Endothelial cell of umbilical vein (primary cell): ENCODE measurements around the gene TUNAR. TPM values are rescaled to one million over a fixed set of nuclear protein-coding genes. Genes with fewer than 3 reads are reported as not detected.

ENCODE experiments used
- BruUV-seq: library from RNA; stranded (reverse); fragments of 400-500 nt; replicated peaks from 2 replicates; lab custom pipeline; 2021; lab: Mats Ljungman, UMichigan
- CTCF ChIA-PET: fragments of 300-600, 350-600 bp; sonication (Branson Sonifier 250); formaldehyde crosslinking; loops from one replicate; lab custom pipeline; 2021; ENCODE audit warnings: antibody characterized with exemption, inconsistent platforms; lab: Charles Lee
- POLR2A ChIA-PET: fragments of 300-600, 350-600 bp; sonication (Branson Sonifier 250); formaldehyde crosslinking; loops from one replicate; lab custom pipeline; 2021; ENCODE audit warnings: antibody characterized with exemption, inconsistent platforms; lab: Charles Lee
- DNase-seq: peaks from one replicate; pipeline ENCODE4 v3.0.0-alpha.2; 2011; ENCODE audit warnings: low read depth, low spot score
- FAIRE-seq: peaks from 2 replicates; lab custom pipeline; 2011; peaks lifted over from hg19 to GRCh38; lab: Jason Lieb, UNC
- H2AFZ ChIP-seq: 2 replicates; pipeline ENCODE4 v1.6.0; 2012; ENCODE audit warnings: low read depth, low read length, control low read depth, inconsistent platforms
- H3K27ac ChIP-seq: 2 replicates; pipeline ENCODE4 v1.5.1; 2011; ENCODE audit warnings: low read depth, mild to moderate bottlenecking, control low read depth, low read length, moderate library complexity; ENCODE audit not compliant: insufficient read depth
- H3K27me3 ChIP-seq, 2 experiments: 2 replicates each; pipeline versions ENCODE4 v1.6.0 to v1.6.1; 2011; ENCODE audit warnings: low read length in 2 of 2, mixed read lengths in 1 of 2; ENCODE audit not compliant: control insufficient read depth in 2 of 2, insufficient read depth in 2 of 2
- H3K36me3 ChIP-seq, 2 experiments: 2 replicates in 1 of 2; 3 replicates in 1 of 2; pipeline ENCODE4 v1.5.1; 2011; ENCODE audit warnings: low read length in 2 of 2, mild to moderate bottlenecking in 1 of 2, moderate library complexity in 1 of 2; ENCODE audit not compliant: control insufficient read depth in 2 of 2, insufficient read depth in 2 of 2; ENCODE audit errors: extremely low read depth in 1 of 2
- H3K4me1 ChIP-seq: 3 replicates; pipeline ENCODE4 v1.5.1; 2011; ENCODE audit warnings: mild to moderate bottlenecking, low read length; ENCODE audit not compliant: control insufficient read depth, insufficient read depth; ENCODE audit errors: extremely low read depth
- H3K4me2 ChIP-seq: 2 replicates; pipeline ENCODE4 v1.6.1; 2011; ENCODE audit warnings: low read length, control low read depth, mixed read lengths; ENCODE audit not compliant: insufficient read depth
- H3K4me3 ChIP-seq, 3 experiments: fragments of 200-600 bp in 1 of 3; sonication (generic), shearing (Covaris generic) in 1 of 3; replicated peaks in 1 of 3; 2 replicates each; pipeline ENCODE4 v1.5.1; 2011 to 2016; ENCODE audit warnings: control low read depth in 3 of 3, low read length in 3 of 3, mild to moderate bottlenecking in 2 of 3, inconsistent platforms in 1 of 3, low read depth in 1 of 3, moderate library complexity in 1 of 3; ENCODE audit not compliant: insufficient read depth in 1 of 3
- H3K79me2 ChIP-seq: 2 replicates; pipeline ENCODE4 v1.6.0; 2012; ENCODE audit warnings: low read length, inconsistent platforms; ENCODE audit not compliant: control insufficient read depth, insufficient read depth
- H3K9ac ChIP-seq: replicated peaks from 2 replicates; pipeline ENCODE3; 2011; ENCODE audit warnings: low read length, control low read depth; ENCODE audit not compliant: insufficient read depth; ENCODE audit errors: extremely low read depth
- H3K9me1 ChIP-seq: replicated peaks from 3 replicates; pipeline ENCODE4 v1.6.0; 2011; ENCODE audit warnings: mild to moderate bottlenecking, low read length; ENCODE audit not compliant: control insufficient read depth, insufficient read depth; ENCODE audit errors: extremely low read depth
- H3K9me3 ChIP-seq: replicated peaks from 2 replicates; pipeline ENCODE4 v1.5.1; 2012; ENCODE audit warnings: low read length, inconsistent platforms; ENCODE audit not compliant: control insufficient read depth, insufficient read depth
- H4K20me1 ChIP-seq: replicated peaks from 2 replicates; pipeline ENCODE3; 2011; ENCODE audit warnings: mild to moderate bottlenecking, low read length; ENCODE audit not compliant: control insufficient read depth, insufficient read depth; ENCODE audit errors: extremely low read depth
- FOS ChIP-seq: IDR thresholded peaks from 2 replicates; pipeline ENCODE4 v1.6.1; 2011; ENCODE audit warnings: mild to moderate bottlenecking, low read length, moderate library complexity, borderline replicate concordance; ENCODE audit not compliant: insufficient read depth
- GATA2 ChIP-seq: IDR thresholded peaks from 2 replicates; pipeline ENCODE4 v1.7.0; 2011; ENCODE audit warnings: low read depth, mild to moderate bottlenecking, moderate library complexity, mixed read lengths, low read length; ENCODE audit not compliant: insufficient read length, insufficient read depth
- JUN ChIP-seq: IDR thresholded peaks from 2 replicates; pipeline ENCODE4 v1.6.1; 2011; ENCODE audit warnings: borderline replicate concordance, low read depth; ENCODE audit not compliant: insufficient read length, insufficient read depth
- POLR2A ChIP-seq: IDR thresholded peaks from 2 replicates; pipeline ENCODE4 v1.6.1; 2012; ENCODE audit warnings: low read depth, mild to moderate bottlenecking, control low read depth, low read length
- POLR2AphosphoS5 ChIP-seq: IDR thresholded peaks from 2 replicates; pipeline ENCODE4 v1.6.1; 2012; ENCODE audit warnings: low read depth, mild to moderate bottlenecking, control low read depth, low read length, moderate library complexity; ENCODE audit not compliant: insufficient read depth
- dilution Hi-C: fragments of 300-500 bp; cut with MboI; formaldehyde crosslinking; loops from one replicate; pipeline ENCODE4 v1.15.0; 2019; ENCODE audit warnings: low sequenced_read_pairs; ENCODE audit not compliant: extremely low pct_ligation_motif_present
- intact Hi-C: fragments of 100-400 bp; cut with micrococcal nuclease; formaldehyde crosslinking; loops from one replicate; pipeline ENCODE4 v1.10.0; 2022
- polyA plus RNA-seq, 4 experiments: library from polyadenylated mRNA; depleted of rRNA in 3 of 4; stranded (reverse) in 3 of 4; unstranded in 1 of 4; fragments of >200 nt; gene quantifications; 2 replicates each; pipeline versions ENCODE4 v1.2.1 to v1.2.3, GENCODE V29; 2011 to 2012; ENCODE audit warnings: missing spikeins in 1 of 4
- total RNA-seq: library from RNA; stranded (reverse); gene quantifications from 2 replicates; pipeline ENCODE4 v1.2.3, GENCODE V29; 2021
- TF ChIP-seq, protein P1 (sequence below): IDR thresholded peaks from 2 replicates; pipeline ENCODE4 v1.6.1; 2011; ENCODE audit not compliant: insufficient read depth, insufficient read length
- TF ChIP-seq, protein P2 (sequence below), 2 donors: IDR thresholded peaks; 1 replicate in 1 of 2; 2 replicates in 1 of 2; pipeline ENCODE4 v1.5.1; 2011; ENCODE audit warnings: low read length in 2 of 2, mild to moderate bottlenecking in 2 of 2, moderate library complexity in 2 of 2, control low read depth in 1 of 2, inconsistent platforms in 1 of 2, low read depth in 1 of 2; ENCODE audit not compliant: insufficient read depth in 1 of 2; ENCODE audit errors: extremely low read depth in 1 of 2

TUNAR gene
- total and polyA plus RNA-seq, 2 donors (not counting 3 experiments of a cell fraction or from before 2014, with no cell fraction given) = not detected

DNA sequence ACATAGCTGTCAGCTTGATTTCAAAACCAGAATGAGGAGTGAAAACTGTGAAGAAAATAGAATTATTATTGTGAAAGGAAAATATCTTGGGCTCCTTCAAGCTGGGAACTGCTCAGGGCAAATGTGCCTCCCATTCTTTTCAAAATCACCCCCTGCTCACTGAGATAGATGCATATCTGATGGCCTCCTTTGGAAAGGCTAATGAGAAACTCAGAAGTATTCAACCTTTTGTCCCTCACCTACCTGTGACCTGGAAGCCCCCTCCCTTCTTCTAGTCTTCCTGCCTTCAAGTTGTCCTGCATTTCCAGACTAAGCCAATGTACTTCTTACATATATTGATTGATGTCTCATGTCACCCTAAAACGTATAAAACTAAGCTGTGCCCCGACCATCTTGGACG is 81.5 kb downstream of the TUNAR start:
- intact Hi-C loops = no loop called here
- TF ChIP-seq, protein P1, sequence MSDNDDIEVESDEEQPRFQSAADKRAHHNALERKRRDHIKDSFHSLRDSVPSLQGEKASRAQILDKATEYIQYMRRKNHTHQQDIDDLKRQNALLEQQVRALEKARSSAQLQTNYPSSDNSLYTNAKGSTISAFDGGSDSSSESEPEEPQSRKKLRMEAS = no peak
- TF ChIP-seq JUN = no peak
- no TSS peak for BruUV-seq

DNA sequence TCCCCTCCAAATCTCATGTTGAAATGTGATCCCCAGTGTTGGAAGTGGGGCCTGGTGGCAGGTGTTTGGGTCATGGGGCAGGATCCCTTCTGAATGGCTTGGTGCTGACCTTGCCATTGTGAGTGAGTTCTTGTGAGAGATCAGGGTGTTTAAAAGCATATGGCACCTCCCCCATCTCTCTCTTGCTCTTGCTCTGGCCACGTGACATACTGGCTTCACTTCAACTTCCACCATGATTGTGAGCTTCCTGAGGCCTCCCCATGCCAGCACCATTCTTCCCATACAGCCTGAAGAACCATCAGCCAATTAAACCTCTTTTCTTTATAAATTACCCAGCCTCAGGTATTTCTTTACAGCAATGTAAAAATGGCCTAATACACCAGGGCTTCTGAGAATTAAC is 82.7 kb downstream of the TUNAR start:
- no peaks in the 10 kb centered on the region for H3K9me3 ChIP-seq
- DNase-seq (no peak), FAIRE-seq (no peak)
- TF ChIP-seq POLR2A = no peak
- no peak for TF ChIP-seq JUN
- TF ChIP-seq, protein P1 = no peak
- TF ChIP-seq, protein P2, sequence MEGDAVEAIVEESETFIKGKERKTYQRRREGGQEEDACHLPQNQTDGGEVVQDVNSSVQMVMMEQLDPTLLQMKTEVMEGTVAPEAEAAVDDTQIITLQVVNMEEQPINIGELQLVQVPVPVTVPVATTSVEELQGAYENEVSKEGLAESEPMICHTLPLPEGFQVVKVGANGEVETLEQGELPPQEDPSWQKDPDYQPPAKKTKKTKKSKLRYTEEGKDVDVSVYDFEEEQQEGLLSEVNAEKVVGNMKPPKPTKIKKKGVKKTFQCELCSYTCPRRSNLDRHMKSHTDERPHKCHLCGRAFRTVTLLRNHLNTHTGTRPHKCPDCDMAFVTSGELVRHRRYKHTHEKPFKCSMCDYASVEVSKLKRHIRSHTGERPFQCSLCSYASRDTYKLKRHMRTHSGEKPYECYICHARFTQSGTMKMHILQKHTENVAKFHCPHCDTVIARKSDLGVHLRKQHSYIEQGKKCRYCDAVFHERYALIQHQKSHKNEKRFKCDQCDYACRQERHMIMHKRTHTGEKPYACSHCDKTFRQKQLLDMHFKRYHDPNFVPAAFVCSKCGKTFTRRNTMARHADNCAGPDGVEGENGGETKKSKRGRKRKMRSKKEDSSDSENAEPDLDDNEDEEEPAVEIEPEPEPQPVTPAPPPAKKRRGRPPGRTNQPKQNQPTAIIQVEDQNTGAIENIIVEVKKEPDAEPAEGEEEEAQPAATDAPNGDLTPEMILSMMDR (IDR thresholded peaks at IDR 0.05; ENCODE audit: extremely low read depth in 1 of 2, insufficient read depth in 1 of 2, low read depth in 1 of 2, low read length in 2 of 2) = no peak
- no peak for TF ChIP-seq FOS
- no peak for TF ChIP-seq GATA2
- no peak for TF ChIP-seq POLR2AphosphoS5
- BruUV-seq = no TSS peak
- intact Hi-C loops (no loop called here), dilution Hi-C loops (no loop called here)
- H3K9ac ChIP-seq = no peak overlapping the region
- no peaks in the 10 kb centered on the region for H4K20me1 ChIP-seq
- no peaks in the 10 kb centered on the region for H3K27me3 ChIP-seq
- H2AFZ ChIP-seq = no peak overlapping the region
- no peaks in the 10 kb centered on the region for H3K36me3 ChIP-seq
- H3K4me1 ChIP-seq = no peaks in the 10 kb centered on the region
- H3K79me2 ChIP-seq = no peaks in the 10 kb centered on the region
- no peak overlapping the region for H3K4me3 ChIP-seq
- ChIA-PET POLR2A (no interaction called here), CTCF (no interaction called here)
- H3K27ac ChIP-seq = no peak overlapping the region
- no peaks in the 10 kb centered on the region for H3K9me1 ChIP-seq
- no peak overlapping the region for H3K4me2 ChIP-seq

More for the DNA sequence above, 81.5 kb downstream of the TUNAR start:
- CTCF ChIA-PET = no interaction called here
- DNase-seq (no peak), FAIRE-seq (no peak)
- Histone ChIP-seq H2AFZ (no peak overlapping the region), H3K9ac (no peak overlapping the region), H3K4me1 (no peaks in the 10 kb centered on the region), H3K4me3 (no peak overlapping the region), H3K4me2 (no peak overlapping the region), H3K9me1 (no peaks in the 10 kb centered on the region), H3K27me3 (no peaks in the 10 kb centered on the region), H3K27ac (no peak overlapping the region), H3K9me3 (no peaks in the 10 kb centered on the region), H3K79me2 (no peaks in the 10 kb centered on the region), H4K20me1 (no peaks in the 10 kb centered on the region), H3K36me3 (no peaks in the 10 kb centered on the region)
- dilution Hi-C loops = no loop called here
- POLR2A ChIA-PET = no interaction called here
